ENCODE data around the gene GPC5. TPM values are rescaled to one million over a fixed set of nuclear protein-coding genes. Genes with fewer than 3 reads are reported as not detected.
A peak's percentile ranks its signal among the peaks of the same experiment; 100 is the strongest.
"Not testable (repeated sequence)": the region's sequence is repeated elsewhere in the genome, so short reads cannot be mapped to it uniquely, and the experiment has no call there.

The GPC5 gene
- 1 to 10 TPM in 1 of 2 donors, under 1 TPM in 1; 0.83 to 1.3 TPM for total RNA-seq

DNA sequence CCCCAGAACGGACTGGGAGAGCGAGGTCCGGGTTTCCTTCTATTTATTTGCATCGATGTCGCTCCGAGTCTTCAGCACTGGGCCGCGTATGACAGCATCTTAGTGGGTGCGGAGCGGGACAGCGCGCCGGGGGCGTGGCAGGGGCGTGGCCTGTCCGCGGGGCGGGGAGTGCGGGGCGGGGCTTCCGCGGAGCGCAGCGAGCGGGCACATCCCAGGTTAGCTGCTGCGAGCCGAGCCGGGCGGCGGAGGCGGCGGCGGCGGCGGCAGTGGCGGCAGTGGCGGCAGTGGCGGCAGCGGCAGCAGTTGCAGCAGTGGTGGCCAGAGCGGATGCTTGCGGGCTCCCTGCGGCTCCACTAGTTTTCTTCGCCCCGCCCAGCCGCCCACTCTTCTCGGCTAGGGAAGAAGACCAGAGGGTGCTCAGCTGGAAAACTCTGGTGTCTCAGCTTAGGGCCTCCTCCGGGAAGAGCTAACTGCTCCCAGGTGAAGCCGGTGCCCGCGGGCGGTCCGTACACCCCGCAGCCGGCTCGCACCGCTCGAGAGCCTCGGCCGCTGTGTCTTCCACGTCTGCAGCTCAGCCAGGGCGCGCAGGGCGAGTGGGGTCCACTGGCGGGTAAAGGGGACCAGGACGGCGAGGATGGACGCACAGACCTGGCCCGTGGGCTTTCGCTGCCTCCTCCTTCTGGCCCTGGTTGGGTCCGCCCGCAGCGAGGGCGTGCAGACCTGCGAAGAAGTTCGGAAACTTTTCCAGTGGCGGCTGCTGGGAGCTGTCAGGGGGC, at the start of gene GPC5:
TSS of gene GPC5 (plus strand) at position 209 of the 776 bp plus-strand sequence.
- Histone ChIP-seq H3K9me3 (no peaks in the 10 kb centered on the region), H3K27ac (peak within 1 kb of the TSS in 1 of 2 donors; percentile 16), H3K27me3 (peaks cover 0 to 5% of the 10 kb centered on the region in 2 donors), H3K4me3 (peak within 1 kb of the TSS; percentile 30 to 62), H3K4me1 (peaks cover 0 to 14% of the 10 kb centered on the region in 2 donors), H3K36me3 (no peaks in the 10 kb centered on the region)
- peak; percentile 72 for DNase-seq (ENCODE audit: low spot score)
- TF ChIP-seq, protein P1, sequence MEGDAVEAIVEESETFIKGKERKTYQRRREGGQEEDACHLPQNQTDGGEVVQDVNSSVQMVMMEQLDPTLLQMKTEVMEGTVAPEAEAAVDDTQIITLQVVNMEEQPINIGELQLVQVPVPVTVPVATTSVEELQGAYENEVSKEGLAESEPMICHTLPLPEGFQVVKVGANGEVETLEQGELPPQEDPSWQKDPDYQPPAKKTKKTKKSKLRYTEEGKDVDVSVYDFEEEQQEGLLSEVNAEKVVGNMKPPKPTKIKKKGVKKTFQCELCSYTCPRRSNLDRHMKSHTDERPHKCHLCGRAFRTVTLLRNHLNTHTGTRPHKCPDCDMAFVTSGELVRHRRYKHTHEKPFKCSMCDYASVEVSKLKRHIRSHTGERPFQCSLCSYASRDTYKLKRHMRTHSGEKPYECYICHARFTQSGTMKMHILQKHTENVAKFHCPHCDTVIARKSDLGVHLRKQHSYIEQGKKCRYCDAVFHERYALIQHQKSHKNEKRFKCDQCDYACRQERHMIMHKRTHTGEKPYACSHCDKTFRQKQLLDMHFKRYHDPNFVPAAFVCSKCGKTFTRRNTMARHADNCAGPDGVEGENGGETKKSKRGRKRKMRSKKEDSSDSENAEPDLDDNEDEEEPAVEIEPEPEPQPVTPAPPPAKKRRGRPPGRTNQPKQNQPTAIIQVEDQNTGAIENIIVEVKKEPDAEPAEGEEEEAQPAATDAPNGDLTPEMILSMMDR (IDR thresholded peaks at IDR 0.05) = no peak

DNA sequence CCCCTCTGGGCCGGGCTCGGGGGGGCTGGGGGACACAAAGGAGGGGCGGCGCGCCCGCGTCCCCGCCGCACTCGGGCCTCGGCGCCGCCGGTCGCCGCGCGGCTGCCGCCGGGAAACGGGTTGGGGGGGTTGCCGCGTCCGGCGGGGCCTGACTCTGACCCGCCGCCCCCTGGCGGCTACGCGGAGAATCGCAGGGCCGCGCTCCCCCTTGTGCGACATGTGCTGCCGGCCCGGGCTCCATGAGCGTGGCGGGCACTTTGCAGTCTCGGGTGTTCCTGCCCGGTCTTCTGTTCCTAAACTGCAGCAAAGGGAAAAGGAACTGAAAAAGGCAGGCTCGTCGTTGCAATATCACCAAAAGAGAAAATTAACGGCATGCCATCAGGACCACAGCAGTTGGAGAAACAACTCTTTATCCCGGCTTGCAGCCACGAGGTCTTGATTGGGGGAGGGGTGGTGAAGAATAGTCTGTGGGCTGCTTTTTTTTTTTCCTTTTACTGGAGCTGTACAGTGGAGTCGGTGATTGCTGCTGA, 49.5 kb upstream of the GPC5 start:
- H3K4me1 ChIP-seq = peaks cover 0 to 33% of the 10 kb centered on the region in 2 donors
- no peaks in the 10 kb centered on the region for H3K27me3 ChIP-seq
- H3K9me3 ChIP-seq = no peaks in the 10 kb centered on the region
- peak overlapping the region; percentile 75 to 88 for H3K4me3 ChIP-seq
- peaks cover 20% of the 10 kb centered on the region for H3K36me3 ChIP-seq
- peak overlapping the region; percentile 93 to 94 for H3K27ac ChIP-seq
- TF ChIP-seq, protein P1 (IDR thresholded peaks at IDR 0.05) = peak; percentile 92 to 98
- peak; percentile 93 for DNase-seq (ENCODE audit: low spot score)

DNA sequence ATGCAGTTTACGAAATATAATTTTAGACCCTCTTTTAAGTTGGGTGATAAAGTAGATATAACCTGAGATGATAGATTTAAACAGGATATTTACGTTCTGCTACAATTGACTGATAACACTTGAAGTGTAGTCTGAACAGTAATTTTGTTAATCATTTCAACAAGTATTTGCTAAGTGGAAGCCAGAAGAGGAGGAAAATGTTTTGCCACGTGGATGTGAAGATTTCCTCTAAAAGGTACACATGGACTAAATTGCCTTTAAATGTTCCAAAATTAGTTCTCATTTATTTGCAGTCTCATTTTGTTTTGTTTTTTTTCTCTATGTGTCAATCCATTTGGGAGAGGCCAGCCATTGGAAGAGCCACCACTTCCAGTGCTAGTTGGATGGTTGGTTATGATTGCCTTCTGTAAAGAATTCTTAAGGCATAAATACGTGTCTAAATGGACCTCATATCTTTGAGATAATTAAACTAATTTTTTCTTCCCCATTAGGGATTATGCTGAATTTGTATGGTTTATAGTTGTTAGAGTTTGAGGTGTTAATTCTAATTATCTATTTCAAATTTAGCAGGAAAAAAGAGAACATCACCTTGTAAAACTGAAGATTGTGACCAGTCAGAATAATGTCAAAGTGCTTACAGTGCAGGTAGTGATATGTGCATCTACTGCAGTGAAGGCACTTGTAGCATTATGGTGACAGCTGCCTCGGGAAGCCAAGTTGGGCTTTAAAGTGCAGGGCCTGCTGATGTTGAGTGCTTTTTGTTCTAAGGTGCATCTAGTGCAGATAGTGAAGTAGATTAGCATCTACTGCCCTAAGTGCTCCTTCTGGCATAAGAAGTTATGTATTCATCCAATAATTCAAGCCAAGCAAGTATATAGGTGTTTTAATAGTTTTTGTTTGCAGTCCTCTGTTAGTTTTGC, 48.2 kb upstream of the GPC5 start:
- H3K27ac ChIP-seq = no peak overlapping the region
- H3K4me1 ChIP-seq = peaks cover 0 to 34% of the 10 kb centered on the region in 2 donors
- no peaks in the 10 kb centered on the region for H3K9me3 ChIP-seq
- no peaks in the 10 kb centered on the region for H3K27me3 ChIP-seq
- DNase-seq (ENCODE audit: low spot score) = no peak
- no peak overlapping the region for H3K4me3 ChIP-seq
- peaks cover 30% of the 10 kb centered on the region for H3K36me3 ChIP-seq
- TF ChIP-seq, protein P1 (IDR thresholded peaks at IDR 0.05) = no peak

DNA sequence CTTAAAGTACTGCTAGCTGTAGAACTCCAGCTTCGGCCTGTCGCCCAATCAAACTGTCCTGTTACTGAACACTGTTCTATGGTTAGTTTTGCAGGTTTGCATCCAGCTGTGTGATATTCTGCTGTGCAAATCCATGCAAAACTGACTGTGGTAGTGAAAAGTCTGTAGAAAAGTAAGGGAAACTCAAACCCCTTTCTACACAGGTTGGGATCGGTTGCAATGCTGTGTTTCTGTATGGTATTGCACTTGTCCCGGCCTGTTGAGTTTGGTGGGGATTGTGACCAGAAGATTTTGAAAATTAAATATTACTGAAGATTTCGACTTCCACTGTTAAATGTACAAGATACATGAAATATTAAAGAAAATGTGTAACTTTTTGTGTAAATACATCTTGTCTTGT, 47.3 kb upstream of the GPC5 start:
- H3K27me3 ChIP-seq = no peaks in the 10 kb centered on the region
- no peak for DNase-seq (ENCODE audit: low spot score)
- H3K9me3 ChIP-seq = no peaks in the 10 kb centered on the region
- H3K4me1 ChIP-seq = peaks cover 0 to 34% of the 10 kb centered on the region in 2 donors
- H3K4me3 ChIP-seq = no peak overlapping the region
- H3K27ac ChIP-seq = no peak overlapping the region
- peaks cover 37% of the 10 kb centered on the region for H3K36me3 ChIP-seq
- TF ChIP-seq, protein P1 (IDR thresholded peaks at IDR 0.05) = no peak

DNA sequence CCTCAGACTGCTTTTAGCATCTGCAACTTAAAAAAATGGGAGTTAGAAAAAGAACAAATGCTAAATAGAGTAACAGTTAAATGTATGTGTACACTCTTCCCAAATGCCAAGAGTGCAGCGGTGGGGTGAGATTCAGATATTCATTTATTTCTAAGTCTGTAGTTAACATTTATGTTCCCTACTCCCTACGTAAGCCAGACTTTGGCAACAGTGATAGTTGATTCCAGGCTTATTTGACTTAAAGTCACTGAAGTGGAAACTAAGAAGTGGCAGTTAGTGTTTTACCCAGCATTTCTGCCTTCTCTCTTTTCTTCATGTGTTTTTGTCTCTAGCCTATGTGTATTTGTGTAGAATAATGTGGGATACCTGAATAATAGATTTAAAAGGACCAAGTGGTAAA, 46.4 kb upstream of the GPC5 start:
- no peak for DNase-seq (ENCODE audit: low spot score)
- H3K36me3 ChIP-seq = peaks cover 37% of the 10 kb centered on the region
- H3K4me1 ChIP-seq = peaks cover 0 to 31% of the 10 kb centered on the region in 2 donors
- no peak overlapping the region for H3K4me3 ChIP-seq
- TF ChIP-seq, protein P1 (IDR thresholded peaks at IDR 0.05) = no peak
- no peaks in the 10 kb centered on the region for H3K27me3 ChIP-seq
- H3K9me3 ChIP-seq = no peaks in the 10 kb centered on the region
- no peak overlapping the region for H3K27ac ChIP-seq

DNA sequence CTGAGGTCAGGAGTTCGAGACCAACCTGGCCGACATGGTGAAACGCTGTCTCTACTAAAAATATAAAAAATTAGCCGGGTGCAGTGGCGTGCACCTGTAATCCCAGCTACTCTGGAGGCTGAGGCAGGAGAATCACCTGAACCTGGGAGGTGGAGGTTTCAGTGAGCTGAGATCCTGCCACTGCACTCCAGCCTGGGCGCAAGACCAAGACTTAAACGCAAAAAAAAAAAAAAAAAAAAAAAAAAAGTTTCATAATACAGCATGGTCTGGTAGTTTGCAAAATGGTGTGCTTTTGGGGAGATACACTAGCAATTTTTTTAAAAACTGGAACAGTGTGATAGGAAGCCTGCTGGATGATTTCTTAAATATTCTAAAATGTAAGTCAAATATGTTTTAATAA, 45.5 kb upstream of the GPC5 start:
- Histone ChIP-seq H3K36me3 (peaks cover 37% of the 10 kb centered on the region), H3K4me1 (peaks cover 0 to 28% of the 10 kb centered on the region in 2 donors)

More for the DNA sequence above, 45.5 kb upstream of the GPC5 start:
- H3K27me3 ChIP-seq; DNase-seq (ENCODE audit: low spot score); H3K4me3 ChIP-seq; H3K9me3 ChIP-seq; H3K27ac ChIP-seq: not testable (repeated sequence)

Data from right atrium auricular region (tissue), 2 donors.